ENCODE data around the gene CPNE5. TPM values are rescaled to one million over a fixed set of nuclear protein-coding genes. Genes with fewer than 3 reads are reported as not detected.
A peak's percentile ranks its signal among the peaks of the same experiment; 100 is the strongest.

Gene CPNE5
- total and polyA plus RNA-seq, 9 of the 15 experiments (the other 6 are each of a cell fraction or from before 2014, with no cell fraction given) = 0.14 to 1.0 (median 0.46) TPM; not detected in 2

GRCh38 chr6:36755435-36756348 is 83.6 kb downstream of the CPNE5 start (continued):
- TF ChIP-seq JUND (IDR thresholded peaks at IDR 0.05; ENCODE audit: borderline replicate concordance, low read depth, low read length) = peak; percentile 43; the same call in 1 of the 2 replicates
- no peak for TF ChIP-seq JUND (tag; IDR thresholded peaks at IDR 0.05; ENCODE audit: borderline replicate concordance, low read depth, low read length)
- TF ChIP-seq NR2C2 (CRISPR knock-in tag; IDR thresholded peaks at IDR 0.05) = no peak
- peak; percentile 40; the same call in 1 of the 2 replicates for TF ChIP-seq NR2C2 (tag; IDR thresholded peaks at IDR 0.05)
- no peak for TF ChIP-seq ZNF175 (CRISPR knock-in tag; IDR thresholded peaks at IDR 0.05; ENCODE audit: low read depth)
- TF ChIP-seq IFI16 (CRISPR knock-in tag; IDR thresholded peaks at IDR 0.05) = no peak
- peak; percentile 46 for TF ChIP-seq ZFP36 (IDR thresholded peaks at IDR 0.05; ENCODE audit: low read depth, low read length, partially characterized antibody)

- no peaks in the 10 kb centered on the region for H3K9me1 ChIP-seq (ENCODE audit: control insufficient read depth, insufficient read depth, low read length)
- no peak overlapping the region for H3K27ac ChIP-seq (ENCODE audit: extremely low read depth, low read depth, low read length)
- FAIRE-seq (peak; percentile 15), ATAC-seq (no peak), DNase-seq (ENCODE audit: extremely low read depth in 1 of 4, low spot score in 3 of 4) (no peak)
- no peak overlapping the region for H3K4me3 ChIP-seq
- H3K27me3 ChIP-seq (ENCODE audit: control insufficient read depth in 2 of 2, insufficient read depth in 2 of 2, low read length in 2 of 2) = peaks cover 0 to 19% of the 10 kb centered on the region in 2 experiments; a peak in 3 of 5 replicates
- ChIA-PET POLR2A (interaction anchor here (0.6 to 2.0 kb wide), 8 partner anchors 9 to 160 kb away, joined by 3 to 6 read pairs (median 3); no protein-coding TSS in a partner anchor), CTCF (ENCODE audit: low intra/inter-chr PET ratio) (interaction anchor here (0.6 kb wide), 1 partner anchor 659 kb away, joined by 3 read pairs; no protein-coding TSS in a partner anchor)
- WGBS (ENCODE audit: insufficient coverage, low coverage, missing lambda C conversion rate) = 48% methylated on average over 9 of the region's 9 CpGs
- H3K4me2 ChIP-seq (ENCODE audit: insufficient read depth, low read length) = no peak overlapping the region
- intact Hi-C loops (cut with micrococcal nuclease) = no loop called here
- H3K36me3 ChIP-seq (ENCODE audit: control insufficient read depth, insufficient read depth, low read length) = no peaks in the 10 kb centered on the region
- H3K4me1 ChIP-seq (replicated peaks in 1 of 2; ENCODE audit: control insufficient read depth in 2 of 2, insufficient read depth in 2 of 2, low read length in 2 of 2) = peaks cover 0 to 5% of the 10 kb centered on the region in 2 experiments; a peak in 3 of 5 replicates
- H2AFZ ChIP-seq (ENCODE audit: low read depth, low read length) = no peak overlapping the region
- BruUV-seq (replicated peaks) = no TSS peak
- H3K9me3 ChIP-seq (replicated peaks; ENCODE audit: control insufficient read depth, insufficient read depth, low read depth, low read length) = no peaks in the 10 kb centered on the region
- H3K79me2 ChIP-seq (ENCODE audit: control insufficient read depth, insufficient read depth, low read length) = no peaks in the 10 kb centered on the region
- H3K9ac ChIP-seq (ENCODE audit: insufficient read depth in 1 of 2, low read depth in 2 of 2, low read length in 2 of 2) = no peak overlapping the region
- in situ Hi-C loops (cut with MboI) = loop anchor here (10.0 kb wide), 1 partner anchor 130 kb away; no protein-coding TSS in a partner anchor
- H4K20me1 ChIP-seq (replicated peaks; ENCODE audit: control insufficient read depth, insufficient read depth, low read length) = peaks cover 14% of the 10 kb centered on the region; the same call in 1 of the 2 replicates
- TF ChIP-seq ZZZ3 (IDR thresholded peaks at IDR 0.05) = no peak
- no peak for TF ChIP-seq ZFP1 (CRISPR knock-in tag; IDR thresholded peaks at IDR 0.05)
- TF ChIP-seq MAFK (IDR thresholded peaks at IDR 0.05; ENCODE audit: low read length) = no peak
- TF ChIP-seq CREB1 (IDR thresholded peaks at IDR 0.05) = no peak
- no peak for TF ChIP-seq CREB1 (CRISPR knock-in tag; IDR thresholded peaks at IDR 0.05)
- peak; percentile 19; the same call in 1 of the 2 replicates for TF ChIP-seq PKNOX1 (IDR thresholded peaks at IDR 0.05)
- no peak for TF ChIP-seq BRD4 (IDR thresholded peaks at IDR 0.05)
- TF ChIP-seq SMARCE1 (IDR thresholded peaks at IDR 0.05) = no peak
- TF ChIP-seq, protein P1, sequence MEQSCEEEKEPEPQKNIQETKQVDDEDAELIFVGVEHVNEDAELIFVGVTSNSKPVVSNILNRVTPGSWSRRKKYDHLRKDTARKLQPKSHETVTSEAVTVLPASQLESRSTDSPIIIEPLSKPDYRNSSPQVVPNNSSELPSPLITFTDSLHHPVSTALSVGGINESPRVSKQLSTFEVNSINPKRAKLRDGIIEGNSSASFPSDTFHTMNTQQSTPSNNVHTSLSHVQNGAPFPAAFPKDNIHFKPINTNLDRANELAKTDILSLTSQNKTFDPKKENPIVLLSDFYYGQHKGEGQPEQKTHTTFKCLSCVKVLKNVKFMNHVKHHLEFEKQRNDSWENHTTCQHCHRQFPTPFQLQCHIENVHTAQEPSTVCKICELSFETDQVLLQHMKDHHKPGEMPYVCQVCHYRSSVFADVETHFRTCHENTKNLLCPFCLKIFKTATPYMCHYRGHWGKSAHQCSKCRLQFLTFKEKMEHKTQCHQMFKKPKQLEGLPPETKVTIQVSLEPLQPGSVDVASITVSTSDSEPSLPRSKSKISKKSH (CRISPR knock-in tag; IDR thresholded peaks at IDR 0.05) = no peak
Measured at GRCh38 chr6:36754582-36755434, 84.4 kb downstream of the CPNE5 start.
